ENCODE data around the gene PSMD14.

The PSMD14 gene

GRCh38 chr2:161438598-161438997 is 130.4 kb downstream of the PSMD14 start:
- DNase-seq (ENCODE audit: low read depth in 1 of 2, low spot score in 1 of 2) = no peak

GRCh38 chr2:161445097-161445496 is 136.9 kb downstream of the PSMD14 start:
- DNase-seq (ENCODE audit: low read depth in 1 of 2, low spot score in 1 of 2) = no peak

- no peak for DNase-seq (ENCODE audit: low read depth in 1 of 2, low spot score in 1 of 2)
These were observed 140.2 kb downstream of the PSMD14 start for GRCh38 chr2:161448431-161448830.
